ENCODE data around the gene HLCS.

The HLCS gene

GRCh38 chr21:36729310-36729970, 237.0 kb downstream of the HLCS start:
- TF ChIP-seq POLR2A (IDR thresholded peaks at IDR 0.05; ENCODE audit: low read depth, low read length), result no peak
- DNase-seq (ENCODE audit: insufficient read length, low spot score) (no peak), FAIRE-seq (no peak)

- no peak for FAIRE-seq
- TF ChIP-seq POLR2A (IDR thresholded peaks at IDR 0.05; ENCODE audit: low read depth, low read length), result no peak
- no peak for DNase-seq (ENCODE audit: insufficient read length, low spot score)
Observed at GRCh38 chr21:36728371-36729111, 237.9 kb downstream of the HLCS start.

- no peak for DNase-seq (ENCODE audit: insufficient read length, low spot score)
- FAIRE-seq, result no peak
- no peak for TF ChIP-seq POLR2A (IDR thresholded peaks at IDR 0.05; ENCODE audit: low read depth, low read length)
Observed at GRCh38 chr21:36727866-36728265, 238.6 kb downstream of the HLCS start.

- no peak for TF ChIP-seq POLR2A (IDR thresholded peaks at IDR 0.05; ENCODE audit: low read depth, low read length)
- DNase-seq (ENCODE audit: insufficient read length, low spot score), result no peak
- no peak for FAIRE-seq
Observed at GRCh38 chr21:36725793-36726386, 240.6 kb downstream of the HLCS start.

GRCh38 chr21:36724660-36725059, 241.8 kb downstream of the HLCS start:
- FAIRE-seq (no peak), DNase-seq (ENCODE audit: insufficient read length, low spot score) (no peak)
- no peak for TF ChIP-seq POLR2A (IDR thresholded peaks at IDR 0.05; ENCODE audit: low read depth, low read length)

- no peak for FAIRE-seq
- no peak for DNase-seq (ENCODE audit: insufficient read length, low spot score)
Observed at GRCh38 chr21:36723371-36723881, 243.0 kb downstream of the HLCS start.

GRCh38 chr21:36722370-36723368, 243.8 kb downstream of the HLCS start:
- FAIRE-seq, result no peak
- no peak for DNase-seq (ENCODE audit: insufficient read length, low spot score)
- TF ChIP-seq POLR2A (IDR thresholded peaks at IDR 0.05; ENCODE audit: low read depth, low read length), result no peak

More at GRCh38 chr21:36723371-36723881, 243.0 kb downstream of the HLCS start:
- no peak for TF ChIP-seq POLR2A (IDR thresholded peaks at IDR 0.05; ENCODE audit: low read depth, low read length)

GRCh38 chr21:36721817-36722216, 244.7 kb downstream of the HLCS start:
- TF ChIP-seq POLR2A (IDR thresholded peaks at IDR 0.05; ENCODE audit: low read depth, low read length), result no peak
- FAIRE-seq, result no peak

GRCh38 chr21:36719614-36720013, 246.9 kb downstream of the HLCS start:
- TF ChIP-seq POLR2A (IDR thresholded peaks at IDR 0.05; ENCODE audit: low read depth, low read length), result no peak
- FAIRE-seq, result no peak
- no peak for DNase-seq (ENCODE audit: insufficient read length, low spot score)

More at GRCh38 chr21:36721817-36722216, 244.7 kb downstream of the HLCS start:
- DNase-seq (ENCODE audit: insufficient read length, low spot score), result no peak

GRCh38 chr21:36718951-36719501, 247.4 kb downstream of the HLCS start:
- no peak for TF ChIP-seq POLR2A (IDR thresholded peaks at IDR 0.05; ENCODE audit: low read depth, low read length)
- DNase-seq (ENCODE audit: insufficient read length, low spot score) (no peak), FAIRE-seq (no peak)

- DNase-seq (ENCODE audit: insufficient read length, low spot score) (no peak), FAIRE-seq (no peak)
- no peak for TF ChIP-seq POLR2A (IDR thresholded peaks at IDR 0.05; ENCODE audit: low read depth, low read length)
Observed at GRCh38 chr21:36717976-36718375, 248.5 kb downstream of the HLCS start.

GRCh38 chr21:36716836-36717235, 249.6 kb downstream of the HLCS start:
- FAIRE-seq (no peak), DNase-seq (ENCODE audit: insufficient read length, low spot score) (no peak)
- no peak for TF ChIP-seq POLR2A (IDR thresholded peaks at IDR 0.05; ENCODE audit: low read depth, low read length)

GRCh38 chr21:36716387-36716786, 250.1 kb downstream of the HLCS start:
- no peak for TF ChIP-seq POLR2A (IDR thresholded peaks at IDR 0.05; ENCODE audit: low read depth, low read length)
- no peak for DNase-seq (ENCODE audit: insufficient read length, low spot score)
- no peak for FAIRE-seq

Data from H54 (cell line).